SJCRH30 (cell line): ENCODE measurements around the gene ARL6IP4. TPM values are rescaled to one million over a fixed set of nuclear protein-coding genes. Genes with fewer than 3 reads are reported as not detected.

Source experiments
- DNase-seq, 2 experiments: peaks; one replicate each; pipeline ENCODE4 v3.0.0-alpha.2; 2015 to 2020
- H3K27ac ChIP-seq: fragments of 250-450 bp; sonication (Bioruptor Pico); 2 replicates; pipeline ENCODE4 v1.5.1; 2020; ENCODE audit warnings: mild to moderate bottlenecking, moderate library complexity
- H3K27me3 ChIP-seq: fragments of 250-450 bp; sonication (Bioruptor Pico); 2 replicates; pipeline ENCODE4 v1.5.1; 2020; ENCODE audit warnings: mild to moderate bottlenecking, moderate library complexity
- H3K36me3 ChIP-seq: fragments of 250-450 bp; sonication (Bioruptor Pico); 2 replicates; pipeline ENCODE4 v1.5.1; 2020; ENCODE audit warnings: mild to moderate bottlenecking, moderate library complexity
- H3K4me1 ChIP-seq: fragments of 250-450 bp; sonication (Bioruptor Pico); 2 replicates; pipeline ENCODE4 v1.5.1; 2020; ENCODE audit warnings: mild to moderate bottlenecking, moderate library complexity
- H3K4me3 ChIP-seq: fragments of 250-450 bp; sonication (Bioruptor Pico); 2 replicates; pipeline ENCODE4 v1.5.1; 2020; ENCODE audit warnings: mild to moderate bottlenecking, moderate library complexity
- H3K9me3 ChIP-seq: fragments of 250-450 bp; sonication (Bioruptor Pico); replicated peaks from 2 replicates; pipeline ENCODE4 v1.5.1; 2020; ENCODE audit warnings: mild to moderate bottlenecking, moderate library complexity
- total RNA-seq: library from RNA; depleted of rRNA; stranded (reverse); fragments of >200 nt; shearing (Covaris generic); gene quantifications from 2 replicates; pipeline ENCODE4 v1.2.3, GENCODE V29; 2014

ARL6IP4 gene
- total RNA-seq, 1 experiment from 2014 or later: 144 TPM

- Histone ChIP-seq H3K27me3 (no peaks in the 10 kb centered on the region), H3K4me3 (no peak overlapping the region), H3K9me3 (no peaks in the 10 kb centered on the region), H3K4me1 (no peaks in the 10 kb centered on the region), H3K36me3 (no peaks in the 10 kb centered on the region), H3K27ac (no peak overlapping the region)
- no peak for DNase-seq
Measured at GRCh38 chr12:122989225-122989839, 8.9 kb downstream of the ARL6IP4 start.

DNA sequence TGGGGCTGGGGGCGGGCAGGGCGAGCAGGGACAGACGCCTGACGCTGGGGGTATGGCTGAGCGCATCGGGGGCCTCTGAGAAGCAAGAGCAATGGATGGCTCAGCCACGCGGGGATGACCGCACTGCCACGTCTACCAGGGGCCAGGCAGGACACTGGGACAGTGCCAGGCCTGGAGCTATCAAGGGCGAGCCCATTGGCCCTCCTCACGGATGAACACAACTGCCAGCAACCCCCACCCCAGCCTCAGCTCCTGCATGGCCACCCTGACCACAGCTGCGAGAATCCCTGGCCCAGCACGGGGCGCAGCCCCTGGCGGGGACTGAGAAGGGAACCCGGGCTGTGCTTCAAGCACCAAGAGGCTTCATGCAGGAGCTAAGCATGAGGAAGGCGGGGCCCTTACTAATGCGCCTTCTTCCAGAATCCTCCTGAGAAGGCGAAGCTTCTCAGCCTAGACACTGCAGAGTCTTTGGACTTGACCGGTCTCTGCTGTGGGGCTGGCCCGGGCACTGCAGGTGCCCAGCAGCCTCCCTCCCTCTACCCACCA, 9.5 kb downstream of the ARL6IP4 start:
- H3K36me3 ChIP-seq: no peaks in the 10 kb centered on the region
- DNase-seq: no peak
- no peak overlapping the region for H3K27ac ChIP-seq
- no peaks in the 10 kb centered on the region for H3K27me3 ChIP-seq
- H3K4me1 ChIP-seq: no peaks in the 10 kb centered on the region
- H3K4me3 ChIP-seq: no peak overlapping the region
- H3K9me3 ChIP-seq: no peaks in the 10 kb centered on the region

DNA sequence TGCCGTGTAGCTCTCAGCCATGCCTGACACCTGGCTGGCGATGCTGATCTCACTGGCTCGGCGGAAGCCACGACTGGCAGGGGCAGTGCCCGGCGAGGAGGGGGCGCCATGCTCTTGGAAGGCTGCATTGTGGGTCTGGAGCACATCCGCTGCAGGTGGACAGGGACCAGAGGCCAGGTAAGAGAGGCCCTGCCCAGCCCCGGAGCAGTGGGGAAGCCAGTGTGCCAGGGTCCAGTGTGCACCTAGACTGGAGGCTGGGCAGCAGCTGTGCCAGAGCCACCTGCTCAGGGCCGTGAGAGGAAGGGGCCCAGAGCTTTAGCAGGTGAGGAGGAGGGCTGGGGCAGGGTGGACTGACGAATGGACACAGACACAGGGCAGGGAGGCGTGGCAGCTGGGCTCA, 10.1 kb downstream of the ARL6IP4 start:
- H3K27me3 ChIP-seq: no peaks in the 10 kb centered on the region
- no peak overlapping the region for H3K27ac ChIP-seq
- H3K4me1 ChIP-seq: no peaks in the 10 kb centered on the region
- H3K4me3 ChIP-seq: no peak overlapping the region
- no peaks in the 10 kb centered on the region for H3K9me3 ChIP-seq
- DNase-seq: no peak
- no peaks in the 10 kb centered on the region for H3K36me3 ChIP-seq

DNA sequence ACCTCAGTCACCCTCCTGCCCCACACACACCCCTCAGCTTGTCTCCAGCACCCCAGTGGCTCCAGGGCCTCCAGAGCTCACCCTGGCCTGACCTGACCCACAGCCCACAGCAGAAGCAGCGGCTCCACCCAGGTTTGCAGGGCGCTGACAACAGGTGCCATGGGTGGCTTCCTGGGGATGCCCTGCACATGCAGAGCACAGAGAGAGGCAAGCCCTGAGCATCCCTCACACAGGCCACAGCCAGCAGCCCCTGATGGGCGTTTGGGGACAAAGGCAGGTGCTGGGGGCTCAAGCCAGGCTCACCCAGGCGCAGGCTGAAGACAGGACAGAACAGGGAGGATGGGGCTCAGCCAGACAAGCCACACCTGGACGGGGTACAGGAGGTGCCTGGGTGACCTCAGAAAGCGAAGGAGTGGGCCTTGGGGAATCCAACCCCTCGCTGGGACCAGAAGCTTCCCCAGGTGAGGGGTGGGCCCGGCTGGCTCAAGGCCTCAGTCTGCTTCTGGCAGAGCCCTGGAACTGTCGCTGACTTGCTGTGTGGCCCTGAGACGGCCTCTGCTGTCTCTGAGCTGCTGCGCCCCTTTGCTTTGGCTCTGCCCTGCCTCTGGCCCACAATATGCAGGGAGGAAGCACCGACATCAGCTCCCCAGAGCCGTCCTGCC, 10.6 kb downstream of the ARL6IP4 start:
- Histone ChIP-seq H3K27ac (no peak overlapping the region), H3K4me1 (no peaks in the 10 kb centered on the region), H3K36me3 (no peaks in the 10 kb centered on the region), H3K4me3 (no peak overlapping the region), H3K9me3 (no peaks in the 10 kb centered on the region), H3K27me3 (no peaks in the 10 kb centered on the region)
- no peak for DNase-seq

GRCh38 chr12:122991623-122992275, 11.3 kb downstream of the ARL6IP4 start:
- no peaks in the 10 kb centered on the region for H3K36me3 ChIP-seq
- no peak overlapping the region for H3K4me3 ChIP-seq
- no peaks in the 10 kb centered on the region for H3K9me3 ChIP-seq
- DNase-seq: no peak
- H3K27me3 ChIP-seq: no peaks in the 10 kb centered on the region
- no peak overlapping the region for H3K27ac ChIP-seq
- H3K4me1 ChIP-seq: no peaks in the 10 kb centered on the region

- Histone ChIP-seq H3K27me3 (no peaks in the 10 kb centered on the region), H3K36me3 (no peaks in the 10 kb centered on the region), H3K27ac (no peak overlapping the region), H3K4me1 (no peaks in the 10 kb centered on the region), H3K9me3 (no peaks in the 10 kb centered on the region), H3K4me3 (no peak overlapping the region)
- no peak for DNase-seq
Measured at GRCh38 chr12:122992386-122992785, 11.9 kb downstream of the ARL6IP4 start.

DNA sequence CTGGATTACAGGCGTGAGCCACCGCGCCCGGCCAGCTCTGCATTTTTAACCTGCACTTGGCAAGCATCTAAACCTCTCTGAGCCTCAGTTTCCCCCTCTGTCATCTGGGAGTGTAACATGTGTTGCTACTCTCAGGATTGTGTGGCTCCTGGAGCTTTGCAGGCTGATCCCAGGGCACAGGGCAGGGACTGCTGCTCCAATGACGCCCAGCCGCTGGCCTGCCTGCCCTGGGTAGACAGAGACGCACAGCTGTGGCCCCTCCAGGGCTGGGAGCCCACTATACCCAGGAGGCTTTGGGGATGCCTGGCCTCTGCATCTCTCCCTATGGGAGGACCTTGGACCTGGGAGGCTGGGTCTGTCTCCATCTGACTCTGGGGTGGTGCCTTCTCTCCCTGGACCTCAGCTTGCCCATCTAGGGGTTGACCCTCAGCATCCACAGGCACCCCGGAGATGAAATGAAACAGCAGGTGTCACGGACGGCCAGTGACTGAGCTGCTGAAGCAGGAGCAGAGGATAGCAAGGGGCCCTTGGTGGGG, 13.7 kb downstream of the ARL6IP4 start:
- Histone ChIP-seq H3K27ac (no peak overlapping the region), H3K9me3 (no peaks in the 10 kb centered on the region), H3K27me3 (no peaks in the 10 kb centered on the region), H3K36me3 (no peaks in the 10 kb centered on the region), H3K4me1 (no peaks in the 10 kb centered on the region), H3K4me3 (no peak overlapping the region)
- DNase-seq: no peak

- no peak overlapping the region for H3K4me3 ChIP-seq
- no peak for DNase-seq
- H3K36me3 ChIP-seq: no peaks in the 10 kb centered on the region
- no peaks in the 10 kb centered on the region for H3K9me3 ChIP-seq
- H3K27ac ChIP-seq: no peak overlapping the region
- H3K27me3 ChIP-seq: no peaks in the 10 kb centered on the region
- H3K4me1 ChIP-seq: no peaks in the 10 kb centered on the region
Measured at GRCh38 chr12:122994781-122995502, 14.5 kb downstream of the ARL6IP4 start.

GRCh38 chr12:122995503-122996187, 15.2 kb downstream of the ARL6IP4 start:
- no peaks in the 10 kb centered on the region for H3K4me1 ChIP-seq
- H3K4me3 ChIP-seq: no peak overlapping the region
- no peak for DNase-seq
- no peaks in the 10 kb centered on the region for H3K27me3 ChIP-seq
- H3K27ac ChIP-seq: no peak overlapping the region
- H3K36me3 ChIP-seq: no peaks in the 10 kb centered on the region
- H3K9me3 ChIP-seq: no peaks in the 10 kb centered on the region

GRCh38 chr12:122996188-122996601, 15.7 kb downstream of the ARL6IP4 start:
- Histone ChIP-seq H3K27ac (no peak overlapping the region), H3K36me3 (no peaks in the 10 kb centered on the region), H3K4me1 (no peaks in the 10 kb centered on the region), H3K27me3 (no peaks in the 10 kb centered on the region), H3K4me3 (no peak overlapping the region), H3K9me3 (no peaks in the 10 kb centered on the region)
- DNase-seq: no peak

DNA sequence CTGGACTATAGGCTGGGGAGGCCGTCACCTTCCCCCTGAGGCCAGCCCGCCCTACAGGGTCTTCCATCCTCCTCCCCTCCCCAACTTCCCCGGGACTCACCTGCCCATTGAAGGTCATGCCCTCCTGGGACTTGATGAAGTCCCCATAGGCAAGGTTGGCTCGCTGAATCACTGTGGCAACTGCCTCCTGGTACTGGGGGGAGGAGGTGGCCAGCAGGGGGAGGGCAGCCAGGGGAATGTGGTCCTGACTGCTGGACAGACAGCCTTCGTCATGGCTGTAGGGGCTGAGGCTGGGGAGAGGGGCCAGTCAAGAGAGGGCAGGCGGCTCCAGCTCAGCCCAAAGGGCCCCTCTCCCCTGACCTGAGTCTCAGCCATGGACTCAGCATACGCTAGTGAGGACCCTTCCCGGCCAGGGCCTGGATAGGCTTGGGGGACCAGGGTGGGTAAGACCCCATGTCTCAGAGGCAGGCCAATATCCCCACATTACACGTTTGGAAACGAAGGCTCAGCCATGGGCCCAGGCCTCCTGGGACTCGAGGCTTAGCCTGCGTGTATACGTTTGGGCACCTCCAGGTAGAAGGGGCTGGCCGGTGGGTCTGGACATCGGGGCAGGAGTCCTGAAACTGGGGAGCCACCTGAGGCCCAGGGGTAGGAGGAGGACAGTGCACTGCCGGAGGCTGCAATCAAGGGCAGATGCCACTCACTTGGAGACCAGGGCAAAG, 16.3 kb downstream of the ARL6IP4 start:
- H3K4me3 ChIP-seq: no peak overlapping the region
- no peak overlapping the region for H3K27ac ChIP-seq
- H3K9me3 ChIP-seq: no peaks in the 10 kb centered on the region
- no peaks in the 10 kb centered on the region for H3K4me1 ChIP-seq
- H3K27me3 ChIP-seq: no peaks in the 10 kb centered on the region
- H3K36me3 ChIP-seq: no peaks in the 10 kb centered on the region
- DNase-seq: no peak

- H3K9me3 ChIP-seq: no peaks in the 10 kb centered on the region
- no peaks in the 10 kb centered on the region for H3K27me3 ChIP-seq
- H3K27ac ChIP-seq: no peak overlapping the region
- DNase-seq: no peak
- H3K4me3 ChIP-seq: no peak overlapping the region
- no peaks in the 10 kb centered on the region for H3K36me3 ChIP-seq
- no peaks in the 10 kb centered on the region for H3K4me1 ChIP-seq
Measured at GRCh38 chr12:122997343-122998250, 17.1 kb downstream of the ARL6IP4 start.

DNA sequence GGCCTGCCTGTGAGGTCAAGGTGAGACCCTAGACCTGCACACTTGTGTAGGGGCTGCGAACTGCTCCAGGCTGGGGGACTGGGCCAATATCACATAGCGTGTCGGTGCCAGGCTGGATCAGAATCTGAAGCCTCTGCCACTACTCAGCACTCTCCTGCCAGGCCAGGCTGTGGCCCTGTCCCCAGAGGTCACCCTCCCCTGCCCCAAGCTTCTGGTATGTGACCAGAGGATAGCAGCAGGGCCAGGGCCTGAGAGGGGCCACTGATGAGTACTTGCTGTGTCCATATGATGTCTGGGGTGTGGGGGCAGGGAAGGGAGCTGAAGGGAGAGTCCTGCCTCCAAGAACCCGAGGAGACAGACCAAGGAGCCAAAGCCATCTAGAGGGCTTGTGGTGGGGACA, 17.8 kb downstream of the ARL6IP4 start:
- H3K27me3 ChIP-seq: no peaks in the 10 kb centered on the region
- H3K9me3 ChIP-seq: no peaks in the 10 kb centered on the region
- H3K4me3 ChIP-seq: no peak overlapping the region
- no peak for DNase-seq
- no peak overlapping the region for H3K27ac ChIP-seq
- no peaks in the 10 kb centered on the region for H3K4me1 ChIP-seq
- no peaks in the 10 kb centered on the region for H3K36me3 ChIP-seq
